ENCODE data around the gene NOTCH4. TPM values are rescaled to one million over a fixed set of nuclear protein-coding genes. Genes with fewer than 3 reads are reported as not detected.

NOTCH4 gene
- total and polyA plus RNA-seq, 3 experiments from 2014 or later: 0.71 to 1.4 (median 1.3) TPM

DNA sequence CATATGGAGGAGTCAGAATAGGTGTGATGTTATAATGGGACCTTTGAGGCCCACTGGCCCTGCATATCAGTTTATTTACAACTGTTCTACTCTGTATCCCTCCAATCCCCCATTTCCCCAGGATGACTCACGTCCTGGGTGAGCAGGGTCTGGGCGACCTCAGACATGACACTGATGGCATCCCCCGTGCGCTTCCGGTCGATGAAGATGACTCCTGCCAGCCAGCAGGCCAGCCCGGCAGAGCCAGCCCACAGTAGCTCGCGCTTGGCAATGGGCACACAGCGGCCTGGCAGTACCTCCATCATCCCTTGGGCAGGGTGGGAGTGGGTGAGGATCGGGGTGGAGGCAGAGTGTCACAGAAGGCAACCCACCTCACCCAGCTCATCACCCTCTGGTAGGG lies 53.6 kb downstream of the NOTCH4 start:
- Histone ChIP-seq H3K27me3 (ENCODE audit: insufficient read depth, low read length, poor library complexity, severe bottlenecking) (no peaks in the 10 kb centered on the region), H3K4me3 (ENCODE audit: low read length) (no peak overlapping the region), H3K27ac (ENCODE audit: low read depth, low read length) (no peak overlapping the region), H3K36me3 (ENCODE audit: insufficient read depth, low read length) (peaks cover 16% of the 10 kb centered on the region), H3K4me1 (ENCODE audit: insufficient read depth, low read length) (peaks cover 28% of the 10 kb centered on the region), H3K9me3 (ENCODE audit: low read length) (no peaks in the 10 kb centered on the region)
- Mint-ChIP-seq H3K4me3 (no peak overlapping the region), H3K36me3 (peaks cover 0 to 57% (median 14%) of the 10 kb centered on the region in 3 donors), H3K4me1 (peaks cover 22 to 37% (median 29%) of the 10 kb centered on the region in 3 donors), H3K9me3 (no peaks in the 10 kb centered on the region), H3K27ac (no peak overlapping the region), H3K27me3 (no peaks in the 10 kb centered on the region)
- ChIA-PET CTCF (interaction anchor here (1.0 kb wide), 2 partner anchors 16 to 19 kb away, joined by 3 read pairs; partner anchors contain the start of gene PRRT1), POLR2A (no interaction called here)
- DNase-seq: no peak

DNA sequence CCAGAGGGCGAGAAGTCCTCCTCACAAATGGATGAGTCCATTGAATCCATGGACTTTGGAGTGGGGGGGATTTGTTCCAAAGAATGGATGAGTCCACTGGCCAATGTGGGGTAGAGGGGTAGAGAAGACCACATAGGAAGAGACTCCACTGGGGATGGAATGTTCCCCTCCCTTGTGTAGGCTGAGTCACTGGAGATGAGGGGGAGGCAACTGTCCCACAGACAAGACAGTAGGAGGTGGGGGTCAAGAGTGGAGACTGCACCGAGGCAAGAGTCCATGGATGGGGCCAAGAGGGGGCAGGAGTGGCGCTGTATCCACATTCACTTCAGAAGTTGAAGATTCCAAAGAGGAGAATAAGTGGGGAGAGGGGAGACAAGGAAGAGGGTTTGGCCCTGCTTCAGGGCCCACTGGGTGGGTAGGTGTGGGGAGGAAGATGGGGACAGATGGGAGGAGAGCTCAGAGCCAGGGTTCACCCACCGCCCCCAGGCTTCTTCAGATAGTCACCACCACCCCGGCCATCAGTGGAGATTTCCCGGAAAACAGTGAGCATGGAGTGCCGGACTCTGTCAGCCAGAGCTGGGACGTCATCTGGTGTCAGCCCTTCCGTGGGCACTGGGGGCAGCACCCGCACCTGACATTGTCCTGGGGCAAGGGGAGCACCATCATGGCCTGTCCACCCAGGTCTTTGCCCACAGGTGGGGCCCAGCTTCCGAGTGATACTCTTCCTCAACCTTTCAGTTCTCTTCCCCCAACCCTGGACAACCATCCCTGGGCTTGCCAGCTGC lies 54.9 kb downstream of the NOTCH4 start:
- no peak overlapping the region for H3K4me3 Mint-ChIP-seq
- H3K27me3 Mint-ChIP-seq: no peaks in the 10 kb centered on the region
- no peak for DNase-seq
- Histone ChIP-seq H3K27ac (ENCODE audit: low read depth, low read length) (peak overlapping the region; percentile 62), H3K4me3 (ENCODE audit: low read length) (no peak overlapping the region), H3K27me3 (ENCODE audit: insufficient read depth, low read length, poor library complexity, severe bottlenecking) (no peaks in the 10 kb centered on the region), H3K4me1 (ENCODE audit: insufficient read depth, low read length) (peaks cover 15% of the 10 kb centered on the region), H3K36me3 (ENCODE audit: insufficient read depth, low read length) (peaks cover 16% of the 10 kb centered on the region), H3K9me3 (ENCODE audit: low read length) (no peaks in the 10 kb centered on the region)
- peaks cover 10 to 24% (median 21%) of the 10 kb centered on the region in 3 donors for H3K4me1 Mint-ChIP-seq
- ChIA-PET CTCF (no interaction called here), POLR2A (interaction anchor here (0.5 kb wide), 1 partner anchor 195 kb away, joined by 3 read pairs; no protein-coding TSS in a partner anchor)
- peaks cover 0 to 59% (median 14%) of the 10 kb centered on the region in 3 donors for H3K36me3 Mint-ChIP-seq
- H3K27ac Mint-ChIP-seq: peak overlapping the region in 1 of 8 donors; percentile 57
- H3K9me3 Mint-ChIP-seq: no peaks in the 10 kb centered on the region

DNA sequence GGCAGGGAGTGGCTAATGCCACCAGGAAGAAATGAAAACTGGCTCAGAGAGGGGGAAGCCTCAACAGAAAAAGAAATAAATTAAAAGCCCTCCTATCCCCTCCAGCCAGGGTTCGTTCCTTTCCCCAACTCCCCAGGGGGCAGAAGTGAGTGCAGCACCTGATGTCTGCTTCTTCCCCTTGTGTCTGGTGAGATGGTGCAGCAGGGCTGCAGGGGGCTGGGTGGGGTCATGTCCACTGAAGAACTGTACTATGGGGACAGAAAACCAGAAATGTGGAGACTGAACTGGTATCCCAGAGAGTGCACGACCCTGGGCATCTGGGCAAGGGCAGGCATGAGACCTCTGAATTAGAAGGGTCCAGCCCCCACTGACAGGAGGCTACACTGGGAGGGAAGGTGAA lies 55.5 kb downstream of the NOTCH4 start:
- ChIA-PET CTCF (no interaction called here), POLR2A (no interaction called here)
- no peak overlapping the region for H3K4me3 Mint-ChIP-seq
- H3K27me3 ChIP-seq (ENCODE audit: insufficient read depth, low read length, poor library complexity, severe bottlenecking): no peaks in the 10 kb centered on the region
- DNase-seq: no peak
- H3K36me3 Mint-ChIP-seq: peaks cover 0 to 59% (median 14%) of the 10 kb centered on the region in 3 donors
- peak overlapping the region; percentile 62 for H3K27ac ChIP-seq (ENCODE audit: low read depth, low read length)
- H3K4me3 ChIP-seq (ENCODE audit: low read length): no peak overlapping the region
- H3K9me3 ChIP-seq (ENCODE audit: low read length): no peaks in the 10 kb centered on the region
- H3K4me1 Mint-ChIP-seq: peaks cover 6 to 17% (median 15%) of the 10 kb centered on the region in 3 donors
- peaks cover 9% of the 10 kb centered on the region for H3K4me1 ChIP-seq (ENCODE audit: insufficient read depth, low read length)
- peaks cover 16% of the 10 kb centered on the region for H3K36me3 ChIP-seq (ENCODE audit: insufficient read depth, low read length)
- H3K27ac Mint-ChIP-seq: peak overlapping the region in 1 of 8 donors; percentile 75
- no peaks in the 10 kb centered on the region for H3K27me3 Mint-ChIP-seq
- no peaks in the 10 kb centered on the region for H3K9me3 Mint-ChIP-seq

DNA sequence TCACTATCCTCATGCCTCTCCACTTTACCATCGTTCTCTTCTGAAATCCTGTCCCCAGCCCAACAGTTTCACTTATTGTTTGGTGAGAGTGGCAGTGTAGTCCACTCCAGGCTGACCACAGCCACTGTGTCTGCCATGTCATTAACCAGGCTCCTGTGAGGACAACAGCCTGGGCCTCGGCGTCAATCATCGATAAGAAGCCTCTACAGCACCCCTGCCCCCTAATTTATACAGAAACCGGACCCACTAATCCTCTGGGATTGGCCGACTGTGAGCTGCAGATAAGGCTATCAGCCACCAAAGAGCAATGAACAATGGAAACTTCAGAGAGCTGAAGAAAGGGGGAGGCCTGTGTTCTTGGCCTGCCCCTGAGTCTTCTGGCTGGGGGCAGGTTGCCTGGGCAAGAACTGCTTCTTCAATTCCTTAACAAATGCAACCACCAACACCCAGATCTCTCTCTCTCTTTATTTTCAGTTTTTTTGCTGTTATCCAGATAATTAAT lies 56.1 kb downstream of the NOTCH4 start:
- Histone ChIP-seq H3K36me3 (ENCODE audit: insufficient read depth, low read length) (peaks cover 16% of the 10 kb centered on the region), H3K27me3 (ENCODE audit: insufficient read depth, low read length, poor library complexity, severe bottlenecking) (no peaks in the 10 kb centered on the region), H3K9me3 (ENCODE audit: low read length) (no peaks in the 10 kb centered on the region), H3K4me1 (ENCODE audit: insufficient read depth, low read length) (peaks cover 5% of the 10 kb centered on the region), H3K27ac (ENCODE audit: low read depth, low read length) (peak overlapping the region; percentile 62), H3K4me3 (ENCODE audit: low read length) (no peak overlapping the region)
- ChIA-PET CTCF (no interaction called here), POLR2A (no interaction called here)
- Mint-ChIP-seq H3K9me3 (no peaks in the 10 kb centered on the region), H3K27ac (peak overlapping the region in 1 of 8 donors; percentile 64), H3K27me3 (no peaks in the 10 kb centered on the region), H3K36me3 (peaks cover 0 to 63% (median 14%) of the 10 kb centered on the region in 3 donors), H3K4me3 (no peak overlapping the region), H3K4me1 (peaks cover 4 to 12% (median 9%) of the 10 kb centered on the region in 3 donors)
- DNase-seq: no peak

DNA sequence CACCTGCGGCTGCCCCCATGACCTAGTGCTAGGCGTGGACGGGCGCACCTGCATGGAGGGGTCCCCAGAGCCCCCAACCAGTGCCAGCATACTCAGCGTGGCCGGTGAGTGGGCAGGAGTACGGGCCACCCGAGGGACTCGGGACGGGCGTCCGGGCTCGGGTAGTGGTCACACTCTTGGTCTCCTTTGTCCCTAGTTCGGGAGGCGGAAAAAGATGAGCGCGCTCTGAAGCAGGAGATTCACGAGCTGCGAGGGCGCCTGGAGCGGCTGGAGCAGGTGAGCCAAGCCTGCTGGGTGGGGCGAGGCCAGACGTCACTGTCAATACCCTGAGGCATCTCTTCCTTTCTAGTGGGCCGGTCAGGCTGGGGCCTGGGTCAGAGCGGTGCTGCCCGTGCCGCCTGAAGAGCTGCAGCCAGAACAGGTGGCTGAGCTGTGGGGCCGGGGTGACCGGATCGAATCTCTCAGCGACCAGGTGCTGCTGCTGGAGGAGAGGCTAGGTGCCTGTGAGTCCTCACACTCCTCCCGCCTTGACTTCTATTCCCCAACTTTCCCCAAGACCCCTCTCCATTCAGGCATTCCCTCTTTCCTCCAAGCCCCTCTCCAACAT lies 56.6 kb downstream of the NOTCH4 start:
- no peaks in the 10 kb centered on the region for H3K4me1 ChIP-seq (ENCODE audit: insufficient read depth, low read length)
- CTCF ChIA-PET: interaction anchor here (1.6 kb wide), 1 partner anchor 28 kb away, joined by 4 read pairs; no protein-coding TSS in a partner anchor
- POLR2A ChIA-PET: interaction anchor here (0.7 kb wide), 1 partner anchor 28 kb away, joined by 3 read pairs; no protein-coding TSS in a partner anchor

DNA sequence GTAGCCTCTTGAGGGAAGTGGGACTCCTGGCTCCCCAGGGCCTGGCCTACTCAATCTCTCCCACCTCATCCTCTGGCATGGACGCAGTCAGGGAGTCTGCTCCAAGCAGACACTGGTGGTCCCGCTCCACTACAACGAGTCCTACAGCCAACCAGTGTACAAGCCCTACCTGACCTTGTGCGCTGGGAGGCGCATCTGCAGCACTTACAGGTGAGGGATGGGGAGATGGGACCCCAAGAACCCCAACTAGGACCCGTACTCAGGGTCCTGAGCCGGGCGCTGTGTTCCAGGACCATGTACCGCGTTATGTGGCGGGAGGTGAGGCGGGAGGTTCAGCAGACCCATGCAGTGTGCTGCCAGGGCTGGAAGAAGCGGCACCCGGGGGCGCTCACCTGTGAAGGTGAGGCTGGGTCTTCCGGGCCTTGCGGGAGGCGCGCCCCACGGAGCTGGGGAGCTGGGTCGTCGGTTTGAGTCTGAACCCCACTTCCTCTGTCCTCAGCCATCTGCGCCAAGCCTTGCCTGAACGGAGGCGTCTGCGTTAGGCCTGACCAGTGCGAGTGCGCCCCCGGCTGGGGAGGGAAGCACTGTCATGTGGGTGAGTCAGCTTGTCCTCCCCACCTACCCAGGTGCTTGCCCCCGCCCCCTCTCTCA lies 57.3 kb downstream of the NOTCH4 start:
- H3K27me3 ChIP-seq (ENCODE audit: insufficient read depth, low read length, poor library complexity, severe bottlenecking): no peaks in the 10 kb centered on the region
- H3K36me3 Mint-ChIP-seq: peaks cover 0 to 65% (median 14%) of the 10 kb centered on the region in 3 donors
- no peaks in the 10 kb centered on the region for H3K4me1 ChIP-seq (ENCODE audit: insufficient read depth, low read length)
- ChIA-PET POLR2A (interaction anchor here (0.5 to 0.7 kb wide), 2 partner anchors 29 to 457 kb away, joined by 3 to 5 read pairs; no protein-coding TSS in a partner anchor), CTCF (interaction anchor here (1.6 kb wide), 1 partner anchor 29 kb away, joined by 4 read pairs; no protein-coding TSS in a partner anchor)
- H3K4me3 ChIP-seq (ENCODE audit: low read length): no peak overlapping the region
- no peaks in the 10 kb centered on the region for H3K27me3 Mint-ChIP-seq
- H3K4me3 Mint-ChIP-seq: no peak overlapping the region
- no peak for DNase-seq
- H3K27ac ChIP-seq (ENCODE audit: low read depth, low read length): no peak overlapping the region
- H3K27ac Mint-ChIP-seq: peak overlapping the region in 2 of 8 donors; percentile 50 to 75
- H3K9me3 Mint-ChIP-seq: no peaks in the 10 kb centered on the region
- H3K4me1 Mint-ChIP-seq: peaks cover 4 to 5% (median 5%) of the 10 kb centered on the region in 3 donors
- H3K9me3 ChIP-seq (ENCODE audit: low read length): no peaks in the 10 kb centered on the region
- peaks cover 16% of the 10 kb centered on the region for H3K36me3 ChIP-seq (ENCODE audit: insufficient read depth, low read length)

More for the DNA sequence above, 56.6 kb downstream of the NOTCH4 start:
- no peak for DNase-seq
- peak overlapping the region in 1 of 8 donors; percentile 64 for H3K27ac Mint-ChIP-seq
- H3K36me3 Mint-ChIP-seq: peaks cover 0 to 67% (median 14%) of the 10 kb centered on the region in 3 donors
- H3K27me3 Mint-ChIP-seq: no peaks in the 10 kb centered on the region
- H3K9me3 ChIP-seq (ENCODE audit: low read length): no peaks in the 10 kb centered on the region
- H3K27ac ChIP-seq (ENCODE audit: low read depth, low read length): peak overlapping the region; percentile 62
- no peaks in the 10 kb centered on the region for H3K27me3 ChIP-seq (ENCODE audit: insufficient read depth, low read length, poor library complexity, severe bottlenecking)
- no peak overlapping the region for H3K4me3 Mint-ChIP-seq
- H3K4me1 Mint-ChIP-seq: peaks cover 4 to 8% (median 5%) of the 10 kb centered on the region in 3 donors
- H3K36me3 ChIP-seq (ENCODE audit: insufficient read depth, low read length): peaks cover 16% of the 10 kb centered on the region
- H3K9me3 Mint-ChIP-seq: no peaks in the 10 kb centered on the region
- H3K4me3 ChIP-seq (ENCODE audit: low read length): no peak overlapping the region

DNA sequence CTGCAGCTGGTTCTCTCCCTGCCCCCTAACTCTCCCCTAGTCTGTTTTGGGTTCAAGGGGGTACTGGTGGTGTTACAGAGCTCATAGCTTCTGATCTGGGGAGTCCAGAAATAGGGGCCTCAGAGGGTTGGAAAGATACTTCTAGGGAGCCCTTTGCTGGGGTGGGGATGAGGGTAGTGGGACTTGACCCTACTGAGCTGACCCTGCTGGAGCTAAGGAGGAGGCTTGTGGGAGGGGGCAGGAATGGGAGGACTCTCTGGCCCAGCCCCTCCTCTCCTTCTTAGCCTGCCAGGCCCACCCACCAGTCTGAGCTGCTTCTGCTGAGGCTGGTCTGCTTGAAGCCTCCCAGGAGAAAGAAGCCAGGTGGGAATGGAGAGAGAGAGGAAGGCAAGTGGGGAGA lies 59.6 kb downstream of the NOTCH4 start, which contains the start of gene EGFL8:
EGFL8 (plus strand) TSS at position 301 of the 400 bp plus-strand sequence. CDS start 1,571 bp downstream, outside the sequence.
- Histone ChIP-seq H3K4me1 (ENCODE audit: insufficient read depth, low read length) (no peaks in the 10 kb centered on the region), H3K4me3 (ENCODE audit: low read length) (no peak within 1 kb of the TSS), H3K27ac (ENCODE audit: low read depth, low read length) (no peak within 1 kb of the TSS), H3K27me3 (ENCODE audit: insufficient read depth, low read length, poor library complexity, severe bottlenecking) (no peaks in the 10 kb centered on the region), H3K9me3 (ENCODE audit: low read length) (no peaks in the 10 kb centered on the region), H3K36me3 (ENCODE audit: insufficient read depth, low read length) (peaks cover 9% of the 10 kb centered on the region)
- DNase-seq: no peak
- ChIA-PET POLR2A (interaction anchor here (0.6 kb wide), 1 partner anchor 283 kb away, joined by 4 read pairs; no protein-coding TSS in a partner anchor), CTCF (interaction anchor here (1.8 kb wide), 1 partner anchor 45 kb away, joined by 4 read pairs; no protein-coding TSS in a partner anchor)
- peaks cover 0 to 45% (median 4%) of the 10 kb centered on the region in 3 donors for H3K36me3 Mint-ChIP-seq
- H3K27me3 Mint-ChIP-seq: no peaks in the 10 kb centered on the region
- H3K4me1 Mint-ChIP-seq: peaks cover 0 to 5% (median 2%) of the 10 kb centered on the region in 3 donors
- H3K4me3 Mint-ChIP-seq: no peak within 1 kb of the TSS
- H3K9me3 Mint-ChIP-seq: no peaks in the 10 kb centered on the region
- peak within 1 kb of the TSS in 2 of 8 donors; percentile 6 to 47 for H3K27ac Mint-ChIP-seq

Measured in CD8-positive, alpha-beta memory T cell (primary cell).